Suprapubic skin (tissue), 4 donors: Measurements from ENCODE around the gene HIPK4. TPM values are rescaled to one million over a fixed set of nuclear protein-coding genes. Genes with fewer than 3 reads are reported as not detected.

Experiments
- DNase-seq, 2 donors: peaks; one replicate each; pipeline ENCODE4 v3.0.0-alpha.2; 2019; ENCODE audit warnings: low spot score in 2 of 2
- H3K27ac ChIP-seq: fragments of 200-600 bp; sonication (generic); one replicate; pipeline ENCODE4 v1.5.1; 2019
- H3K27me3 ChIP-seq: fragments of 200-600 bp; sonication (generic); one replicate; pipeline ENCODE4 v1.5.1; 2019
- H3K36me3 ChIP-seq: fragments of 200-600 bp; sonication (generic); one replicate; pipeline ENCODE4 v1.5.1; 2019
- H3K4me1 ChIP-seq: fragments of 200-600 bp; sonication (generic); one replicate; pipeline ENCODE4 v1.5.1; 2019
- H3K4me3 ChIP-seq: fragments of 200-600 bp; sonication (generic); one replicate; pipeline ENCODE4 v1.5.1; 2019; ENCODE audit warnings: mild to moderate bottlenecking
- H3K9me3 ChIP-seq: fragments of 200-600 bp; sonication (generic); one replicate; pipeline ENCODE4 v1.5.1; 2019
- CTCF ChIP-seq, 2 donors: fragments of 200-600 bp in 1 of 2; fragments of 450-650 bp in 1 of 2; sonication (generic) in 1 of 2; IDR thresholded peaks; one replicate each; pipeline ENCODE4 v1.5.1; 2016 to 2019; ENCODE audit warnings: antibody characterized with exemption in 2 of 2, mild to moderate bottlenecking in 1 of 2, moderate library complexity in 1 of 2
- EP300 ChIP-seq: sonication (generic); formaldehyde crosslinking; IDR thresholded peaks from one replicate; pipeline ENCODE4 v1.6.1; 2017; ENCODE audit warnings: antibody characterized with exemption
- POLR2A ChIP-seq, 2 donors: fragments of 450-650 bp; IDR thresholded peaks; one replicate each; pipeline ENCODE4 v1.6.1; 2017; ENCODE audit warnings: antibody characterized with exemption in 2 of 2, mild to moderate bottlenecking in 2 of 2, moderate library complexity in 2 of 2
- POLR2AphosphoS5 ChIP-seq, 3 donors: sonication (generic); formaldehyde crosslinking; IDR thresholded peaks; one replicate each; pipeline ENCODE4 v1.6.1; 2017; ENCODE audit warnings: antibody characterized with exemption in 3 of 3
- WGBS: methylation state at CpG from one replicate; pipeline ENCODE4 v1.1.5; 2018; 5-methylcytosine and 5-hydroxymethylcytosine counted together
- total RNA-seq, 4 donors: library from RNA; depleted of rRNA; stranded (reverse); fragments of >200 nt; gene quantifications; one replicate each; pipeline ENCODE4 v1.1.0, GENCODE V29; 2016

HIPK4 gene
- total RNA-seq, 4 donors from 2014 or later: 0.21 to 0.47 (median 0.42) TPM; not detected in 1

GRCh38 chr19:40425450-40426287, 35.7 kb upstream of the HIPK4 start, which contains the start of gene SERTAD1:
TSS of gene SERTAD1 (minus strand) at chr19:40425992. CDS start at chr19:40423546, 2,446 bp downstream.
- Histone ChIP-seq H3K9me3 (no peaks in the 10 kb centered on the region), H3K4me3 (peak within 1 kb of the TSS; percentile 73), H3K4me1 (peaks cover 44% of the 10 kb centered on the region), H3K27ac (peak within 1 kb of the TSS; percentile 97), H3K36me3 (peaks cover 10% of the 10 kb centered on the region), H3K27me3 (no peaks in the 10 kb centered on the region)
- WGBS: under 1% methylated on average over 35 of the region's 75 CpGs
- DNase-seq: peak; percentile 100
- TF ChIP-seq POLR2AphosphoS5 (IDR thresholded peaks at IDR 0.05) (peak; percentile 14 to 90 (median 31)), EP300 (no peak), POLR2A (IDR thresholded peaks at IDR 0.05) (peak; percentile 77 to 99), CTCF (IDR thresholded peaks at IDR 0.05) (peak; percentile 60 to 76)

- H3K27ac ChIP-seq: peak overlapping the region; percentile 97
- no peaks in the 10 kb centered on the region for H3K9me3 ChIP-seq
- peaks cover 44% of the 10 kb centered on the region for H3K4me1 ChIP-seq
- TF ChIP-seq POLR2A (IDR thresholded peaks at IDR 0.05) (no peak), EP300 (no peak), POLR2AphosphoS5 (IDR thresholded peaks at IDR 0.05) (no peak), CTCF (IDR thresholded peaks at IDR 0.05) (no peak)
- no peaks in the 10 kb centered on the region for H3K27me3 ChIP-seq
- peak overlapping the region; percentile 73 for H3K4me3 ChIP-seq
- DNase-seq: no peak
- peaks cover 10% of the 10 kb centered on the region for H3K36me3 ChIP-seq
- under 1% methylated on average over 16 of the region's 28 CpGs for WGBS
Observed at GRCh38 chr19:40424637-40425449, 34.9 kb upstream of the HIPK4 start.

- no peak for TF ChIP-seq POLR2A (IDR thresholded peaks at IDR 0.05)
- TF ChIP-seq CTCF (IDR thresholded peaks at IDR 0.05): no peak
- TF ChIP-seq POLR2AphosphoS5 (IDR thresholded peaks at IDR 0.05): no peak
- no peak for TF ChIP-seq EP300
- Histone ChIP-seq H3K4me1 (peaks cover 44% of the 10 kb centered on the region), H3K36me3 (peaks cover 10% of the 10 kb centered on the region), H3K9me3 (no peaks in the 10 kb centered on the region), H3K27me3 (no peaks in the 10 kb centered on the region), H3K27ac (peak overlapping the region; percentile 97), H3K4me3 (peak overlapping the region; percentile 73)
- 88% methylated on average over 6 of the region's 6 CpGs for WGBS
- no peak for DNase-seq
Observed at GRCh38 chr19:40423938-40424337, 34.0 kb upstream of the HIPK4 start.

- TF ChIP-seq EP300: no peak
- Histone ChIP-seq H3K36me3 (peaks cover 10% of the 10 kb centered on the region), H3K9me3 (no peaks in the 10 kb centered on the region), H3K4me1 (peaks cover 44% of the 10 kb centered on the region), H3K27me3 (no peaks in the 10 kb centered on the region), H3K4me3 (no peak overlapping the region), H3K27ac (peak overlapping the region; percentile 34)
- DNase-seq: no peak
- WGBS: 86% methylated on average over 21 of the region's 31 CpGs
Observed at GRCh38 chr19:40422748-40423566, 33.0 kb upstream of the HIPK4 start.

- DNase-seq: no peak
Observed at GRCh38 chr19:40421993-40422747, 32.2 kb upstream of the HIPK4 start.

More at GRCh38 chr19:40421993-40422747, 32.2 kb upstream of the HIPK4 start:
- Histone ChIP-seq H3K36me3 (peaks cover 10% of the 10 kb centered on the region), H3K4me3 (peak overlapping the region; percentile 64), H3K9me3 (no peaks in the 10 kb centered on the region), H3K27me3 (no peaks in the 10 kb centered on the region), H3K27ac (peak overlapping the region; percentile 97), H3K4me1 (peaks cover 48% of the 10 kb centered on the region)
- TF ChIP-seq EP300 (no peak), CTCF (IDR thresholded peaks at IDR 0.05) (no peak)
- 78% methylated on average over 16 of the region's 16 CpGs for WGBS
